HG02884 (cell line): Measurements from ENCODE around the gene CKAP4.

Experiments used
- ATAC-seq: cut with Tn5 transposase; IDR thresholded peaks from one replicate; pipeline ENCODE4 v1.9.1; 2021; ENCODE audit warnings: mild to moderate bottlenecking, moderate library complexity; ENCODE audit not compliant: unreplicated experiment

The CKAP4 gene

GRCh38 chr12:106243620-106244019 is 4.2 kb downstream of the CKAP4 start:
- no peak for ATAC-seq

GRCh38 chr12:106240821-106241220 is 7.0 kb downstream of the CKAP4 start:
- ATAC-seq, result no peak

DNA sequence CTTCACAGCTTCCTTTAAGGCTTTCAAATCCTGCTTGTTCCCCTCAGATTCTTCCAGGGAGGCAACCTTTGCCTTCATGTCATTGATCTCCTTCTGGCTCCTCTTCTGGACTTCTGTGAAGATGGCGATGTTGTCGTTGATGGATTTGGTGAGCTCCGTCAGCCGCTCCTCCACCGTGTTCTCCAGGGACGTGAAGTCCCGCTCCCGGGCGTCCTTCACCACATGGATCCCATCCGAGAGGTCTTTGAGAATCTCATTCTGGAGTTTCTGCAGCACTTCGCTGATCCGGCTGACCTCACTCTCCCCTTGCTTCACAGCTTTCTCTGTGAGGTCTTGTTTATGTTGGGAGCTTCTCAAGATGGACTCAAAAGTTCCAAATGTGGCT is 7.9 kb downstream of the CKAP4 start:
- ATAC-seq, result no peak

DNA sequence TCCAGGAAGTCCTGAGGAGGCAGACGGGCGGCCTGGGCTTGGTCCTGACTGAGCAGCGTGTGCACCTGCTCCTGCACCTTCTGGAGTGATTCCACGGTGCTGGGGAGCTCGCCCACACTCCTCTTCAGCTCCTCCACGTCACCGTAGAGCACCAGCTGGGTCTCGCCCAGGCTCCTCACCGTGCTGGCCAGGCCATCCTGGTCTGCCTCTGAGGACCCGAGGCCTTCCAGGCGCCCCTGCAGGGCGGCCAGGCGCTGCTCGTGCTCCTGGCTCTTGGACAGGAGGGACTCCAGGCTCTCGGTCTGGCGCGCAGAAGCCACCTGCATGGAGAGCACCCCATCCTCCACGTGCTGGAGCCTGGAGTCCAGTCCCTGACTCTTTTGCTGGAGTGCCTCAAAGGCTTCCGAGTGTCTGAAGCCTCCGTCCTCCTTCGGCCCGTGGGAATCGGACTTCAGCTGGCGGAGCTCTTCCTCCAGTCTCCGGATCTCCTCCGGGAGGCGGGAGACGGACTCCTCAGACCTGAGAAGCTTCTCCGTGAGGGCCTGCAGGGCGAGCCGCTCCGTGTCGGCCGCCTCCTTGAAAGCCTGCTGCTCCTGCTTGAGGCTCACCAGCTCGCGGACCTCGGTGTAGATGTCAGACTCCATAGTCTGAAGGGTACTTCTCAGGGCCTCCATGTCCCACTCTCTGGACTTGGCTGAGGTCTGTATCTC is 8.4 kb downstream of the CKAP4 start:
- ATAC-seq, result no peak

- no peak for ATAC-seq
Observed at GRCh38 chr12:106238146-106238545, 9.7 kb downstream of the CKAP4 start.

GRCh38 chr12:106235770-106236169 is 12.1 kb downstream of the CKAP4 start:
- no peak for ATAC-seq

- ATAC-seq, result no peak
Observed at GRCh38 chr12:106234449-106234848, 13.4 kb downstream of the CKAP4 start.

DNA sequence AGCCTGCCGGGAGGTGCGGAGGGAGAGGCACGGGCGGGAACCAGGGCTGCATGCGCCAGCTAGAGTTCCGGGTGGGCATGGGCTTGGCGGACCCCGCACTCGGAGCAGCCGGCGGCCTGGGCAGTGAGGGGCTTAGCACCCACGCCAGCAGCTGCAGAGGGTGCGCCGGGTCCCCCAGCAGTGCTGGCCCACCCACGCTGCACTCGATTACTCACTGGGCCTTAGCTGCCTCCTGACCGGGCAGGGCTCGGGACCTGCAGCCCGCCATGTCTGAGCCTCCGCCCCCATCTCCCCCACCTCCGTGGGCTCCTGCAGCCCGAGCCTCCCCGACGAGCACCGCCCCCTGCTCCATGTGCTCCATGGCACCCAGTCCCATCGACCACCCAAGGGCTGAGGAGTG is 14.8 kb downstream of the CKAP4 start:
- no peak for ATAC-seq

GRCh38 chr12:106229036-106229591 is 18.7 kb downstream of the CKAP4 start:
- ATAC-seq, result no peak

DNA sequence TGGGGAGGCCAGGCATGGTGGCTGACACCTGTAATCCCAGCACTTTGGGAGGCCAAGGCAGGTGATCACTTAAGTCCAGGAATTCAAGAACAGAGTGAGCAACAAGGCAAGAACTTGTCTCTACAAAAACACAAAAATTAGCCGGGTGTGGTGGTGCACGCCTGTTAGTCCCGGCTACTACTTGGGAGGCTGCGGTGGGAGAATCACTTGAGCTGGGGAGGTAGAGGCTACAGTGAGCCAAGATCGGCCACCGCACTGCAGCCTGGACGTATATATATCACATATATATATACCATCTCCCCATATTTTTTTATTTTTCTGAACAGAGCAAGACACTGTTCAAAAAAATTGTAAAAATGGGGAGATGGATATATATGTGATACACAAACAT is 19.5 kb downstream of the CKAP4 start:
- no peak for ATAC-seq

DNA sequence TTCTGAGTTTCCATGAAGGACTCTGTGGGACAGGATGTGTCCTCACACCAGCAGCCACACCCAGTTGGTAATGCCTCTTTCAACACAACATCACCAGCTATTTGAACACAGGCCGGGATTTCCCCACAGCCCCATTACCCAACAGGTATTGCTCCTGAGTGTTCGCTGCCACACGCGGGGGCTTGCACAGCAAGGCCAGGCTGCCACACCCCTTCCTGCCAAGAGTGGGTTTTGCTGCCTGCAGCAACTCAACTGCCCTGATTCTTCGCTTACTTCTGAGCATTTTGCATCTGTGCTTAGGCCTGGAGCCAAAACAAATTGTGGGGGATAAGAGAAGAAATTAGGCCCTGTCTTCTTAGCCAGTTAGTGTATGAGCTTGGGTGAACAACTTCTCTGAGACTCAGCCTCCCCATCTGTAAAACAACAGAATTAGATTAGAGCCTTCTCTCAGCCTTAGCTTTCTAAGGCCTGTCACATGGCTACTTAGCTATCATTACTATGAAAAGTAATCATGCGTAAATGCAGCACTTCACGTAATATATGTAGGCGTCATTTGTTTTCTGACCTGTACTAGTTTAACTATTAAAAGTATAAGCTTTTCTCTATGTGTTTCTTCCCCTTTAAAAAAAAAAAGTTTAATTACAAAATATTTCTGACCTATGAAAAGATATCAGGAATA is 20.0 kb downstream of the CKAP4 start:
- ATAC-seq, result no peak

- ATAC-seq, result no peak
Observed at GRCh38 chr12:106226884-106227640, 20.8 kb downstream of the CKAP4 start.

- no peak for ATAC-seq
Observed at GRCh38 chr12:106224355-106224706, 23.5 kb downstream of the CKAP4 start.

DNA sequence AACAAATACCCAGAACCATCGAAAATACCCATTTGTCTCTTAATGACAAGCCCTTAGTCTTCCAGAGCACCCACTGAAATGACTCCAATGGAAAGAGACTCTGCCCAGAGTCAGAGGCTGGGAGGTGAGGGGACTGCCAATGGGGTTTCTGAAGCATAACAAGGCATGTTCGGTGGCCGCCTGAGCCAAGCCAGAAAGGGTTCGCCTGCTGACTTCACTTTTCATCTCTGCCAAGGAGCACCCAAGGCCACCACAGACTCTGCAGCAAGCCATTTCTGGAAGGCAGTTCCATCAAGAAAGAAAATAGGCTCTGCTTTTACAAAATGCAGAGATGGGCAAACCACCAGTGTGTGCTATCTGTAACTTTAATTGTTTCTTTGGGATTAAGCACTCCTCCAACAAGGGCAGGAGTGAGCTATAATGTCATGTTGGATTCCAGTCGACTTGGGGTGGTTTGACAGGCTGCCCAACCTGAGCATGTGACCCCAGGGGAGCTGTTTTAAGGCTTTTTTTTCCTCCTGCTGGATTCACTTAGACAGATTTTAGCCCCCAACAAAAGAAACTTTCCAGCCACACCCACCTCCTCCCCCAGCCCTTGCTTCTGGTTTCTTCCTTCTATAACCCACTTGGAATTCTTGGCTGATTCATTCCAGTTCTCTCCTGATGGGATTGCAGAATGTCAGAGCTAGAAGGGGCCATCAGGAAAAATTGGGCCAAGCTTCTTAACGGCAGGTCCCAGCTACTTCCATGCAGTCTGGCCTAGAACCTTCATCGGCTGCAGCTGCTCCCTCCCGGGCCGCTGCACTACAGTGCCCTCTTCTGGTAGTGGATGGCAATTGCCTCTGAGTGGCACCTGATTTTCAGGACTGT is 24.1 kb downstream of the CKAP4 start:
- ATAC-seq, result no peak

DNA sequence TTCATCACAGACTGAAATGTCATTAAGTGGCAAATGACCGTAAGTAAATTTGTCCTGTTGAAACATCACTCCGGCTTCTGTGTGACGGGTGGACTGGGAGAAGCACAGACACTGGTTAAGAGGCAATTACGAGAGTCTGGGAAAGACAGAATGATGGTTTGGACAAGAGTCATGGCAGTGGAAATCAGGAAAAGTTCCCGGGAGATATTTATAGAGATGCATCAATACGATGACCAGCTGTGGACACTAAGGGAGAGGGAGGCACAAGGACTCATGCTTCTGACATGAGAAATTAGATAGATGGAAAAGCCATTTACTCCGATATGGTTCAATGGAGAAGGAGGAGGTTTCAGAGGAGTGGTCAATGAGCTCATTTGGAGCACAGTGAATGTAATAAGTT is 27.3 kb downstream of the CKAP4 start:
- no peak for ATAC-seq

- no peak for ATAC-seq
Observed at GRCh38 chr12:106219043-106219442, 28.8 kb downstream of the CKAP4 start.

DNA sequence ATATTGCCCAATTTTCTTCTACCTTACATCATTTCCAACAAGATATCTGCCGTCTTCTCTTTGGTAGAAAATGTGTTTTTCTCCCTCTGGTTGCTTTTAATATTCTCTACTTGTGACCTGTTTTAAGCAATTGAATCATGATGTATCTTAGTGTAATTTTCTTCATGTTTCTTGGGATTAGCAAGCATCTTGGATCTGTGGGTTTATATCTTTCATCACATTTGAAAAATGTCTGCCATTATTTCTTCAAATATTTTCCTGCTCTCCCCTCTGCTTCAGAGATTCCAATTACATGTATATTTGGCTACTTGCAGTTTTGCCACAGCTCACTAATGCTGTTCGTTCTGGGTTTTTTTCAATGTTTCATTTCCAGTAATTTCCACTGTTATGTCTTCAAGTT is 30.1 kb downstream of the CKAP4 start:
- ATAC-seq, result no peak

DNA sequence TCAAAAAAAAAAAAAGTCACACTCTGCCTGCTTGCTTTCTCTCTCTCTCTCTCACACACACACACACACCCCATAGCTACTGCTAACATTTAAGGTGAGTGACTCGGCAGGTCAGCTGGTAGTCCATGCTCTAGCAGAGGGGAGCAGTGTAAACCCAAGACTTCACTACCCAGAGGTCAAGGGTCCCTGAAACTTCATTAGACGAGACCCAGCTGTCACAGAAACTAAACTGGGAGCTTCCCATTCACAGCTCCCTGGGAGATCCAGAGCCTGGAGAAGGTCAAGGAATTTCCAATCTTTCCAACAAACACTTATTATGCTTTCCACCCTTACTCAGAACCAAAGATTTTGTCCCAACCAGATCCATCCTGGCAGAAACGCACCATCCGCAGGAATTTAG is 33.2 kb downstream of the CKAP4 start:
- ATAC-seq, result no peak

DNA sequence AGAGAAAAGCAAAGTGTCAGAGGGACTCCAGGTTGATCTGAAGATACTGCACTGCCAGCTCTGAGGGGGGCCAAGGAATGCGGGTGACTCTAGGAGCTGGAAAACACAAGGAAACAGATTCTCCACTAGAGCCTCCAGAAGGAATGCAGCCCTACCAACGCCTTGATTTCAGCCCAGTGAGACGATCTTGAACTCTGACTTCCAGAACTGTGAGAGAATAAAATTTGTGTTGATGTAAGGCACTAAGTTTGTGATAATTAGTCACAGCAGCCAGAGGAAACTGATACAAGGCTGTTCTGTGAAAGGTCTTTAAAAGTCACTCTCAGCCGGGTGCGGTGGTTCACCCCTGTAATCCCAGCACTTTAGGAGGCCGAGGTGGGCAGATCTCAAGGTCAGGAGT is 34.2 kb downstream of the CKAP4 start:
- ATAC-seq, result no peak

DNA sequence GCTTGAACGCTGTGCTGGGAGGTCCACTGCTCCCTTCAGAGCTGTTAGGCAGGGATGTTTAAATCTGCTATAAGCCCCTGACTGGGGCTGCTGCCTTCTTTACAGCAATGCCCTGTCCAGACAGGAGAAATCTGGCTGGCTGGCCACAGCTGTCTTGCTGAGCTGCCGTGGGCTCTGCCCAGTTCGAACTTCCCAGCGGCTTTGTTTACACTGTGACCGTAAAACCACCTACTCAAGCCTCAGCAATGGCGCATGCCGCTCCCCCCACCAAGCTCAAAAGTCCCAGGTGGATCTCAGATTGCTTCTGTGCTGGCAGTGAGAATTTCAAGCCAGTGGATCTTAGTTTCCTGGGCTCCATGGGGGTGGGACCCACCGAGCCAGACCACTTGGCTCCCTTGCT is 35.8 kb downstream of the CKAP4 start:
- ATAC-seq, result no peak
